ENCODE data around the gene PEX11G.

- TF ChIP-seq CTCF (IDR thresholded peaks at IDR 0.05) (no peak), POLR2AphosphoS5 (IDR thresholded peaks at IDR 0.05) (no peak), POLR2A (IDR thresholded peaks at IDR 0.05) (no peak)
Measured at GRCh38 chr19:7506385-7507328, 17.8 kb upstream of the PEX11G start.

All from gastroesophageal sphincter (tissue), 3 donors.